ENCODE data around the gene DIS3L2. TPM values are rescaled to one million over a fixed set of nuclear protein-coding genes. Genes with fewer than 3 reads are reported as not detected.

DIS3L2 gene
- total and polyA plus RNA-seq, 2 of the 8 experiments (the other 6 are each of a cell fraction or from before 2014, with no cell fraction given), result 11.5 to 21.6 TPM

DNA sequence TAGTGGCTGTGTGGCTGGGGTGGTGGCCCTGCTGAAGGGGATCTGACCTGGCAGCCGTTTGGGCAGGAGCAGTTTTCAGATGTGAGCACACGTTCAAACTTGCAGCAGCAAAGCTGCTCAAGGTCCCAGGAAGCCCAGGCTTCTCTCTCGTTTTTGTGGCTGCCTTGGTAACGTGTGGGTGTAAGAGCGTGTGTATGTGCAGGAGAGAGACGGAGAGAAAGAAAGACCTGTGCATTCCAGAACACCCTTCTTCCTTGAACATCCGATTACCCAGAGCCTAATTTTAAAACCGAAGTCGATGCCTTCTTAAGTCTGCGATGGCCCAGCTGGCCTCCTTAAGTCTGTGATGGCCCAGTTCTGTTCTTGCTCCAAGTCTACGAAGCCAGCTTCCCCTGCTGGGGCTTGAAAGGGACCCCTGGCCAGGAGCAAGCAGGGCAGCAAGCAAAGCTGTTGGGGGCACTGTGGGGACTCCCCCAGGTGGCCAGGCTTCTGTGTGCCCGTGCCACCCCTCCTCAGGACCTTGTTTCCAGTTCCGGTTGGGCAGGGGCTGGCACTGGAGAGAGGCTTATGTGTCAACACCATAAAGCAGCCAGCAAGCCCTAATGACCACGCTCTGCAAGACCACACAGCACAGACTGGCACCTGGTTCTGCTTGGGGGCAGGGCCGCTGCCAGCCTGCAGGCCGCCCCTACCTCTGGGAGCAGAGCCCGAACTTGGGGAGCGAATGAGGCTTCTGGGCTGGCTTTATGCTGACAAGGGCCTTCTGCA, 361.2 kb downstream of the DIS3L2 start (continued):
- TF ChIP-seq, protein P1, sequence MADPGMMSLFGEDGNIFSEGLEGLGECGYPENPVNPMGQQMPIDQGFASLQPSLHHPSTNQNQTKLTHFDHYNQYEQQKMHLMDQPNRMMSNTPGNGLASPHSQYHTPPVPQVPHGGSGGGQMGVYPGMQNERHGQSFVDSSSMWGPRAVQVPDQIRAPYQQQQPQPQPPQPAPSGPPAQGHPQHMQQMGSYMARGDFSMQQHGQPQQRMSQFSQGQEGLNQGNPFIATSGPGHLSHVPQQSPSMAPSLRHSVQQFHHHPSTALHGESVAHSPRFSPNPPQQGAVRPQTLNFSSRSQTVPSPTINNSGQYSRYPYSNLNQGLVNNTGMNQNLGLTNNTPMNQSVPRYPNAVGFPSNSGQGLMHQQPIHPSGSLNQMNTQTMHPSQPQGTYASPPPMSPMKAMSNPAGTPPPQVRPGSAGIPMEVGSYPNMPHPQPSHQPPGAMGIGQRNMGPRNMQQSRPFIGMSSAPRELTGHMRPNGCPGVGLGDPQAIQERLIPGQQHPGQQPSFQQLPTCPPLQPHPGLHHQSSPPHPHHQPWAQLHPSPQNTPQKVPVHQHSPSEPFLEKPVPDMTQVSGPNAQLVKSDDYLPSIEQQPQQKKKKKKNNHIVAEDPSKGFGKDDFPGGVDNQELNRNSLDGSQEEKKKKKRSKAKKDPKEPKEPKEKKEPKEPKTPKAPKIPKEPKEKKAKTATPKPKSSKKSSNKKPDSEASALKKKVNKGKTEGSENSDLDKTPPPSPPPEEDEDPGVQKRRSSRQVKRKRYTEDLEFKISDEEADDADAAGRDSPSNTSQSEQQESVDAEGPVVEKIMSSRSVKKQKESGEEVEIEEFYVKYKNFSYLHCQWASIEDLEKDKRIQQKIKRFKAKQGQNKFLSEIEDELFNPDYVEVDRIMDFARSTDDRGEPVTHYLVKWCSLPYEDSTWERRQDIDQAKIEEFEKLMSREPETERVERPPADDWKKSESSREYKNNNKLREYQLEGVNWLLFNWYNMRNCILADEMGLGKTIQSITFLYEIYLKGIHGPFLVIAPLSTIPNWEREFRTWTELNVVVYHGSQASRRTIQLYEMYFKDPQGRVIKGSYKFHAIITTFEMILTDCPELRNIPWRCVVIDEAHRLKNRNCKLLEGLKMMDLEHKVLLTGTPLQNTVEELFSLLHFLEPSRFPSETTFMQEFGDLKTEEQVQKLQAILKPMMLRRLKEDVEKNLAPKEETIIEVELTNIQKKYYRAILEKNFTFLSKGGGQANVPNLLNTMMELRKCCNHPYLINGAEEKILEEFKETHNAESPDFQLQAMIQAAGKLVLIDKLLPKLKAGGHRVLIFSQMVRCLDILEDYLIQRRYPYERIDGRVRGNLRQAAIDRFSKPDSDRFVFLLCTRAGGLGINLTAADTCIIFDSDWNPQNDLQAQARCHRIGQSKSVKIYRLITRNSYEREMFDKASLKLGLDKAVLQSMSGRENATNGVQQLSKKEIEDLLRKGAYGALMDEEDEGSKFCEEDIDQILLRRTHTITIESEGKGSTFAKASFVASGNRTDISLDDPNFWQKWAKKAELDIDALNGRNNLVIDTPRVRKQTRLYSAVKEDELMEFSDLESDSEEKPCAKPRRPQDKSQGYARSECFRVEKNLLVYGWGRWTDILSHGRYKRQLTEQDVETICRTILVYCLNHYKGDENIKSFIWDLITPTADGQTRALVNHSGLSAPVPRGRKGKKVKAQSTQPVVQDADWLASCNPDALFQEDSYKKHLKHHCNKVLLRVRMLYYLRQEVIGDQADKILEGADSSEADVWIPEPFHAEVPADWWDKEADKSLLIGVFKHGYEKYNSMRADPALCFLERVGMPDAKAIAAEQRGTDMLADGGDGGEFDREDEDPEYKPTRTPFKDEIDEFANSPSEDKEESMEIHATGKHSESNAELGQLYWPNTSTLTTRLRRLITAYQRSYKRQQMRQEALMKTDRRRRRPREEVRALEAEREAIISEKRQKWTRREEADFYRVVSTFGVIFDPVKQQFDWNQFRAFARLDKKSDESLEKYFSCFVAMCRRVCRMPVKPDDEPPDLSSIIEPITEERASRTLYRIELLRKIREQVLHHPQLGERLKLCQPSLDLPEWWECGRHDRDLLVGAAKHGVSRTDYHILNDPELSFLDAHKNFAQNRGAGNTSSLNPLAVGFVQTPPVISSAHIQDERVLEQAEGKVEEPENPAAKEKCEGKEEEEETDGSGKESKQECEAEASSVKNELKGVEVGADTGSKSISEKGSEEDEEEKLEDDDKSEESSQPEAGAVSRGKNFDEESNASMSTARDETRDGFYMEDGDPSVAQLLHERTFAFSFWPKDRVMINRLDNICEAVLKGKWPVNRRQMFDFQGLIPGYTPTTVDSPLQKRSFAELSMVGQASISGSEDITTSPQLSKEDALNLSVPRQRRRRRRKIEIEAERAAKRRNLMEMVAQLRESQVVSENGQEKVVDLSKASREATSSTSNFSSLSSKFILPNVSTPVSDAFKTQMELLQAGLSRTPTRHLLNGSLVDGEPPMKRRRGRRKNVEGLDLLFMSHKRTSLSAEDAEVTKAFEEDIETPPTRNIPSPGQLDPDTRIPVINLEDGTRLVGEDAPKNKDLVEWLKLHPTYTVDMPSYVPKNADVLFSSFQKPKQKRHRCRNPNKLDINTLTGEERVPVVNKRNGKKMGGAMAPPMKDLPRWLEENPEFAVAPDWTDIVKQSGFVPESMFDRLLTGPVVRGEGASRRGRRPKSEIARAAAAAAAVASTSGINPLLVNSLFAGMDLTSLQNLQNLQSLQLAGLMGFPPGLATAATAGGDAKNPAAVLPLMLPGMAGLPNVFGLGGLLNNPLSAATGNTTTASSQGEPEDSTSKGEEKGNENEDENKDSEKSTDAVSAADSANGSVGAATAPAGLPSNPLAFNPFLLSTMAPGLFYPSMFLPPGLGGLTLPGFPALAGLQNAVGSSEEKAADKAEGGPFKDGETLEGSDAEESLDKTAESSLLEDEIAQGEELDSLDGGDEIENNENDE (IDR thresholded peaks at IDR 0.05; ENCODE audit: insufficient replicate concordance, low read length), result no peak

Measured in H1 (cell line).